Omental fat pad (tissue), 4 donors: ENCODE measurements around the gene FAM193A. TPM values are rescaled to one million over a fixed set of nuclear protein-coding genes. Genes with fewer than 3 reads are reported as not detected.

Experiments used
- ATAC-seq: fragments of 150-250 bp; one replicate; pipeline ENCODE4 v1.9.1; 2016; ENCODE audit warnings: mild to moderate bottlenecking, moderate library complexity; ENCODE audit not compliant: low FRiP score
- DNase-seq: peaks from one replicate; pipeline ENCODE4 v3.0.0-alpha.2; 2019; ENCODE audit warnings: low spot score
- CTCF ChIP-seq, 3 donors: fragments of 450-650 bp; IDR thresholded peaks; one replicate each; pipeline ENCODE4 v1.5.1; 2016 to 2017; ENCODE audit warnings: antibody characterized with exemption in 3 of 3, mild to moderate bottlenecking in 3 of 3, moderate library complexity in 2 of 3
- total RNA-seq, 4 donors: library from RNA; depleted of rRNA; stranded (reverse); fragments of >200 nt; gene quantifications; one replicate each; pipeline ENCODE4 v1.1.0, GENCODE V29; 2016

FAM193A gene
- total RNA-seq, 4 donors from 2014 or later = 16.7 to 30.1 (median 24.9) TPM

GRCh38 chr4:2596611-2597010, 60.2 kb downstream of the FAM193A start:
- ATAC-seq (no peak), DNase-seq (no peak)
- TF ChIP-seq CTCF (IDR thresholded peaks at IDR 0.05) = no peak

- TF ChIP-seq CTCF (IDR thresholded peaks at IDR 0.05) = no peak
- DNase-seq = no peak
- no peak for ATAC-seq
These were observed 62.3 kb downstream of the FAM193A start for GRCh38 chr4:2598511-2599303.

GRCh38 chr4:2599304-2599654, 62.8 kb downstream of the FAM193A start:
- ATAC-seq (no peak), DNase-seq (no peak)
- no peak for TF ChIP-seq CTCF (IDR thresholded peaks at IDR 0.05)

- no peak for TF ChIP-seq CTCF (IDR thresholded peaks at IDR 0.05)
- ATAC-seq = no peak
- no peak for DNase-seq
These were observed 64.4 kb downstream of the FAM193A start for GRCh38 chr4:2600878-2601277.

- ATAC-seq = no peak
- no peak for DNase-seq
- no peak for TF ChIP-seq CTCF (IDR thresholded peaks at IDR 0.05)
These were observed 68.2 kb downstream of the FAM193A start for GRCh38 chr4:2604614-2605013.

- DNase-seq (no peak), ATAC-seq (no peak)
- TF ChIP-seq CTCF (IDR thresholded peaks at IDR 0.05) = no peak
These were observed 70.6 kb downstream of the FAM193A start for GRCh38 chr4:2606960-2607506.

GRCh38 chr4:2607822-2608221, 71.4 kb downstream of the FAM193A start:
- ATAC-seq = no peak
- TF ChIP-seq CTCF (IDR thresholded peaks at IDR 0.05) = no peak
- DNase-seq = no peak
